Cardiac septum (tissue), 1 donor: ENCODE data around the gene EVPL. TPM values are rescaled to one million over a fixed set of nuclear protein-coding genes. Genes with fewer than 3 reads are reported as not detected.
A peak's percentile ranks its signal among the peaks of the same experiment; 100 is the strongest.
"Not testable (repeated sequence)": the region's sequence is repeated elsewhere in the genome, so short reads cannot be mapped to it uniquely, and the experiment has no call there.

Experiments used
- DNase-seq: peaks from one replicate; pipeline ENCODE4 v3.0.0-alpha.2; 2020; ENCODE audit warnings: low spot score
- intact Hi-C: fragments of 100-400 bp; cut with DNase I; formaldehyde crosslinking; loops from one replicate; pipeline ENCODE4 v1.14.0; 2022
- long read RNA-seq: library from polyadenylated mRNA; unstranded; transcript quantifications from one replicate; pipeline ENCODE4 v2.0.0, GENCODE V29; 2021
- total RNA-seq: library from RNA; stranded (reverse); fragmentation: NEBNext Ultra II Directional; extraction: Animal tissue kit (Norgen Biotek cat#: 25700); gene quantifications from one replicate; pipeline ENCODE4 v1.2.1, GENCODE V29; 2021
- donor health status: DM: no; HTN: no; CAD: no.

Gene EVPL
- total RNA-seq: 0.05 TPM
- long read RNA-seq, partial matches to known transcripts: 0 of 2 reads
- long read RNA-seq, other reads (novel, unspliced or antisense): 2 of 2 reads

- intact Hi-C loops: no loop called here
- no peak for DNase-seq
Measured at GRCh38 chr17:76027159-76027839, at the start of gene EVPL. Gene EVPL (minus strand): TSS chr17:76027306. CDS start chr17:76027198, 108 bp downstream.

GRCh38 chr17:76076146-76076764, 49.1 kb upstream of the EVPL start:
- peak; percentile 71 for DNase-seq
- intact Hi-C loops: no loop called here

- peak; percentile 31 for DNase-seq
Measured at GRCh38 chr17:76075364-76076145, 48.4 kb upstream of the EVPL start.

GRCh38 chr17:76074390-76075363, 47.6 kb upstream of the EVPL start, which contains the start of gene GALR2:
Gene GALR2 (plus strand): TSS chr17:76074781. CDS start chr17:76074884, 103 bp downstream.
- peak; percentile 77 for DNase-seq
- intact Hi-C loops: no loop called here

More at GRCh38 chr17:76075364-76076145, 48.4 kb upstream of the EVPL start:
- intact Hi-C loops: no loop called here

- DNase-seq: peak; percentile 98
- intact Hi-C loops: loop anchor here (2.0 kb wide), 1 partner anchor 30 kb away; the partner anchor contains the start of gene EXOC7
Measured at GRCh38 chr17:76072148-76072858, 45.2 kb upstream of the EVPL start, which contains the start of gene SRP68. Gene SRP68 (minus strand): TSS chr17:76072517. CDS start chr17:76072491, 26 bp downstream.

- no peak for DNase-seq
- intact Hi-C loops: loop anchor here (2.0 kb wide), 1 partner anchor 31 kb away; the partner anchor contains the start of gene EXOC7
Measured at GRCh38 chr17:76071531-76072147, 44.5 kb upstream of the EVPL start.

GRCh38 chr17:76065775-76066174, 38.7 kb upstream of the EVPL start:
- intact Hi-C loops: no loop called here

GRCh38 chr17:76063875-76064546, 36.9 kb upstream of the EVPL start:
- intact Hi-C loops: no loop called here
- no peak for DNase-seq

More at GRCh38 chr17:76065775-76066174, 38.7 kb upstream of the EVPL start:
- DNase-seq: no peak

- intact Hi-C loops, DNase-seq: not testable (repeated sequence)
Measured at GRCh38 chr17:76058264-76058663, 31.2 kb upstream of the EVPL start.

GRCh38 chr17:76056882-76057281, 29.8 kb upstream of the EVPL start:
- DNase-seq: peak; percentile 3
- intact Hi-C loops: no loop called here

- intact Hi-C loops: no loop called here
- no peak for DNase-seq
Measured at GRCh38 chr17:76054112-76054476, 27.0 kb upstream of the EVPL start.

GRCh38 chr17:76053246-76054111, 26.4 kb upstream of the EVPL start:
- intact Hi-C loops: no loop called here

GRCh38 chr17:76051561-76051960, 24.5 kb upstream of the EVPL start:
- intact Hi-C loops: no loop called here
- no peak for DNase-seq

More at GRCh38 chr17:76053246-76054111, 26.4 kb upstream of the EVPL start:
- peak; percentile 1 for DNase-seq

GRCh38 chr17:76050538-76051467, 23.7 kb upstream of the EVPL start:
- intact Hi-C loops: no loop called here
- DNase-seq: no peak

GRCh38 chr17:76049836-76050537, 22.9 kb upstream of the EVPL start:
- peak; percentile 15 for DNase-seq

More at GRCh38 chr17:76049836-76050537, 22.9 kb upstream of the EVPL start:
- intact Hi-C loops: no loop called here
